Activated T-cell treated with anti-CD3 and anti-CD28 coated beads for 48 hours (primary cell): ENCODE measurements around the gene NELL2.

Experiments
- DNase-seq: peaks from one replicate; pipeline ENCODE4 v3.0.0-alpha.2; 2020; ENCODE audit warnings: low read depth

Gene NELL2

GRCh38 chr12:44532940-44533339 lies 343.2 kb downstream of the NELL2 start:
- DNase-seq = no peak

GRCh38 chr12:44531320-44531971 lies 344.7 kb downstream of the NELL2 start:
- DNase-seq = no peak

GRCh38 chr12:44526655-44527182 lies 349.4 kb downstream of the NELL2 start:
- DNase-seq = no peak

- DNase-seq = no peak
These were observed 350.1 kb downstream of the NELL2 start for GRCh38 chr12:44525806-44526654.

GRCh38 chr12:44523828-44524227 lies 352.3 kb downstream of the NELL2 start:
- no peak for DNase-seq

- no peak for DNase-seq
These were observed 354.4 kb downstream of the NELL2 start for GRCh38 chr12:44521702-44522101.

- DNase-seq = no peak
These were observed 356.2 kb downstream of the NELL2 start for GRCh38 chr12:44519931-44520330.

GRCh38 chr12:44511289-44511688 lies 364.8 kb downstream of the NELL2 start:
- DNase-seq = no peak

- no peak for DNase-seq
These were observed 365.6 kb downstream of the NELL2 start for GRCh38 chr12:44510510-44510909.

- no peak for DNase-seq
These were observed 366.0 kb downstream of the NELL2 start for GRCh38 chr12:44510076-44510475.

- no peak for DNase-seq
These were observed 366.6 kb downstream of the NELL2 start for GRCh38 chr12:44509471-44509870.

- DNase-seq = no peak
These were observed 368.7 kb downstream of the NELL2 start for GRCh38 chr12:44507461-44507860.

GRCh38 chr12:44504799-44505198 lies 371.3 kb downstream of the NELL2 start:
- DNase-seq = no peak

- DNase-seq = no peak
These were observed 372.8 kb downstream of the NELL2 start for GRCh38 chr12:44503329-44503728.

- no peak for DNase-seq
These were observed 373.4 kb downstream of the NELL2 start for GRCh38 chr12:44502681-44503080.

- no peak for DNase-seq
These were observed 375.7 kb downstream of the NELL2 start for GRCh38 chr12:44500423-44500822.

- DNase-seq = no peak
These were observed 379.1 kb downstream of the NELL2 start for GRCh38 chr12:44497044-44497443.

GRCh38 chr12:44490181-44490580 lies 385.9 kb downstream of the NELL2 start:
- DNase-seq = no peak

- no peak for DNase-seq
These were observed 387.9 kb downstream of the NELL2 start for GRCh38 chr12:44488180-44488579.

- DNase-seq = no peak
These were observed 391.3 kb downstream of the NELL2 start for GRCh38 chr12:44484862-44485261.

- no peak for DNase-seq
These were observed 398.7 kb downstream of the NELL2 start for GRCh38 chr12:44477331-44477980.

GRCh38 chr12:44476683-44477082 lies 399.4 kb downstream of the NELL2 start:
- DNase-seq = no peak

- DNase-seq = no peak
These were observed 411.0 kb downstream of the NELL2 start for GRCh38 chr12:44465139-44465538.
